ENCODE data around the gene TPRX2.

TPRX2 gene

GRCh38 chr19:47886010-47886559 lies 27.1 kb downstream of the TPRX2 start, which contains the start of gene SULT2A1:
Gene SULT2A1 (minus strand): TSS chr19:47886315. CDS start chr19:47886257, 58 bp downstream.
- peak within 1 kb of the TSS; percentile 16 for H3K9ac ChIP-seq
- H3K4me1 ChIP-seq, result peaks cover 31% of the 10 kb centered on the region
- no peaks in the 10 kb centered on the region for H3K36me3 ChIP-seq (ENCODE audit: control insufficient read depth, insufficient read depth, low read length)
- H3K4me3 ChIP-seq (ENCODE audit: low read depth, low read length), result peak within 1 kb of the TSS; percentile 18
- H3K27me3 ChIP-seq (ENCODE audit: control insufficient read depth, insufficient read depth, low read length), result no peaks in the 10 kb centered on the region
- H3K9me3 ChIP-seq (ENCODE audit: control insufficient read depth, low read length), result no peaks in the 10 kb centered on the region
- peaks cover 8% of the 10 kb centered on the region for H3K79me2 ChIP-seq
- peak within 1 kb of the TSS; percentile 98 for H3K27ac ChIP-seq
- no peak for TF ChIP-seq CTCF (IDR thresholded peaks at IDR 0.05)
- H2AFZ ChIP-seq, result peak within 1 kb of the TSS; percentile 36
- peak within 1 kb of the TSS; percentile 73 for H3K4me2 ChIP-seq (ENCODE audit: low read length)

DNA sequence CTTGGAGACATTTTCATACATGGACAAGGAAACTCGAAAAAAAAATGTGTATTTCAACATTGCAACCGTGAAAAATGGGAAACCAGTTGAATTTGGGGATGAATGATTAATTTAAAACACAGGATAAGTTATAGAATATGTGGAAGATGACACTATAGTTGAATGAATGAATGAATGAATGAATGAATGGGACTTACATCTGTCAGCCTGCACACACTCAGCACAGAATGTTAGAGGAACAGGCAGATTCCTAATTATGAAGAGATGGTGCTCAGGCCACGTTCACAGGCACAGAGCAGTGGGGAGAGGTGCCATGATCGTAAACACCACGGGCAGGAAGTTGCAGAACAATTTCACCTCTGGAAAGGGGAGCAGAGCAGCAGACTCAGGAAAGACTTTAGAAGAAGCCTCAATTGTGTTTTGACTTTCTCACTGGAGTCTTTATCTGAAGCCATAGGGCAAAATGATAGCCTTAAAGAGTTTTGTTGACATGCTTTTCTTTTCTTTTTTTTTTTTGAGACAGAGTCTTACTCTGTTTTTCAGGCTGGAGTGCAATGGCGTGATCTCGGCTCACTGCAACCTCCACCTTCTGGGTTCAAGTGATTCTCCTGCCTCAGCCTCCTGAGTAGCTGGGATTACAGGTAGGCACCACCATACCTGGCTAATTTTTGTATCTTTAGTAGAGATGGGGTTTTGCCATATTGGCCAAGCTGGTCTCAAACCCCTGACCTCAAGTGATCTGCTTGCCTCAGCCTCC lies 32.0 kb downstream of the TPRX2 start:
- H3K27ac ChIP-seq, result peak overlapping the region; percentile 100
- peak overlapping the region; percentile 56 for H2AFZ ChIP-seq
- no peaks in the 10 kb centered on the region for H3K9me3 ChIP-seq (ENCODE audit: control insufficient read depth, low read length)
- no peaks in the 10 kb centered on the region for H3K36me3 ChIP-seq (ENCODE audit: control insufficient read depth, insufficient read depth, low read length)
- H3K27me3 ChIP-seq (ENCODE audit: control insufficient read depth, insufficient read depth, low read length), result no peaks in the 10 kb centered on the region
- no peak for TF ChIP-seq CTCF (IDR thresholded peaks at IDR 0.05)
- peak overlapping the region; percentile 4 for H3K4me3 ChIP-seq (ENCODE audit: low read depth, low read length)
- H3K9ac ChIP-seq, result peak overlapping the region; percentile 49
- H3K4me1 ChIP-seq, result peaks cover 38% of the 10 kb centered on the region
- peak overlapping the region; percentile 48 for H3K4me2 ChIP-seq (ENCODE audit: low read length)
- no peaks in the 10 kb centered on the region for H3K79me2 ChIP-seq

GRCh38 chr19:47891622-47891922 lies 32.5 kb downstream of the TPRX2 start:
- H3K36me3 ChIP-seq (ENCODE audit: control insufficient read depth, insufficient read depth, low read length), result no peaks in the 10 kb centered on the region
- H3K79me2 ChIP-seq, result no peaks in the 10 kb centered on the region
- no peaks in the 10 kb centered on the region for H3K27me3 ChIP-seq (ENCODE audit: control insufficient read depth, insufficient read depth, low read length)
- peak overlapping the region; percentile 4 for H3K4me3 ChIP-seq (ENCODE audit: low read depth, low read length)
- H2AFZ ChIP-seq, result peak overlapping the region; percentile 56
- H3K9me3 ChIP-seq (ENCODE audit: control insufficient read depth, low read length), result no peaks in the 10 kb centered on the region
- H3K27ac ChIP-seq, result peak overlapping the region; percentile 100
- peaks cover 39% of the 10 kb centered on the region for H3K4me1 ChIP-seq
- H3K9ac ChIP-seq, result peak overlapping the region; percentile 49
- no peak for TF ChIP-seq CTCF (IDR thresholded peaks at IDR 0.05)
- H3K4me2 ChIP-seq (ENCODE audit: low read length), result peak overlapping the region; percentile 48

GRCh38 chr19:47891923-47892666 lies 33.1 kb downstream of the TPRX2 start:
- H3K27me3 ChIP-seq (ENCODE audit: control insufficient read depth, insufficient read depth, low read length), result no peaks in the 10 kb centered on the region
- H3K4me1 ChIP-seq, result peaks cover 39% of the 10 kb centered on the region
- H3K4me3 ChIP-seq (ENCODE audit: low read depth, low read length), result peak overlapping the region; percentile 28
- no peaks in the 10 kb centered on the region for H3K79me2 ChIP-seq
- H3K36me3 ChIP-seq (ENCODE audit: control insufficient read depth, insufficient read depth, low read length), result no peaks in the 10 kb centered on the region
- TF ChIP-seq CTCF (IDR thresholded peaks at IDR 0.05), result no peak
- H3K4me2 ChIP-seq (ENCODE audit: low read length), result peak overlapping the region; percentile 59
- peak overlapping the region; percentile 49 for H3K9ac ChIP-seq
- H2AFZ ChIP-seq, result peak overlapping the region; percentile 56
- no peaks in the 10 kb centered on the region for H3K9me3 ChIP-seq (ENCODE audit: control insufficient read depth, low read length)
- H3K27ac ChIP-seq, result peak overlapping the region; percentile 100
